ENCODE results near the gene GHR.
"Not testable (repeated sequence)": the region's sequence is repeated elsewhere in the genome, so short reads cannot be mapped to it uniquely, and the experiment has no call there.

Gene GHR

GRCh38 chr5:42569953-42570548 is 146.8 kb downstream of the GHR start:
- no peak for DNase-seq (ENCODE audit: low read depth, low spot score)

GRCh38 chr5:42570966-42571960 is 148.0 kb downstream of the GHR start:
- DNase-seq (ENCODE audit: low read depth, low spot score): no peak

GRCh38 chr5:42572313-42572712 is 149.1 kb downstream of the GHR start:
- no peak for DNase-seq (ENCODE audit: low read depth, low spot score)

GRCh38 chr5:42573386-42573785 is 150.1 kb downstream of the GHR start:
- DNase-seq (ENCODE audit: low read depth, low spot score): no peak

GRCh38 chr5:42575914-42576313 is 152.7 kb downstream of the GHR start:
- not testable (repeated sequence) for DNase-seq (ENCODE audit: low read depth, low spot score)

- not testable (repeated sequence) for DNase-seq (ENCODE audit: low read depth, low spot score)
These were observed 155.7 kb downstream of the GHR start for GRCh38 chr5:42578901-42579300.

- DNase-seq (ENCODE audit: low read depth, low spot score): no peak
These were observed 156.1 kb downstream of the GHR start for GRCh38 chr5:42579320-42579719.

GRCh38 chr5:42581845-42582244 is 158.6 kb downstream of the GHR start:
- no peak for DNase-seq (ENCODE audit: low read depth, low spot score)

- no peak for DNase-seq (ENCODE audit: low read depth, low spot score)
These were observed 159.5 kb downstream of the GHR start for GRCh38 chr5:42582723-42583122.

GRCh38 chr5:42583322-42583721 is 160.1 kb downstream of the GHR start:
- no peak for DNase-seq (ENCODE audit: low read depth, low spot score)

GRCh38 chr5:42586625-42587024 is 163.4 kb downstream of the GHR start:
- no peak for DNase-seq (ENCODE audit: low read depth, low spot score)

- DNase-seq (ENCODE audit: low read depth, low spot score): no peak
These were observed 164.0 kb downstream of the GHR start for GRCh38 chr5:42587096-42587723.

GRCh38 chr5:42590566-42590965 is 167.3 kb downstream of the GHR start:
- DNase-seq (ENCODE audit: low read depth, low spot score): no peak

- DNase-seq (ENCODE audit: low read depth, low spot score): no peak
These were observed 167.8 kb downstream of the GHR start for GRCh38 chr5:42591015-42591414.

- no peak for DNase-seq (ENCODE audit: low read depth, low spot score)
These were observed 169.3 kb downstream of the GHR start for GRCh38 chr5:42592401-42593140.

- DNase-seq (ENCODE audit: low read depth, low spot score): no peak
These were observed 170.4 kb downstream of the GHR start for GRCh38 chr5:42593591-42593990.

GRCh38 chr5:42595597-42595996 is 172.4 kb downstream of the GHR start:
- no peak for DNase-seq (ENCODE audit: low read depth, low spot score)

- no peak for DNase-seq (ENCODE audit: low read depth, low spot score)
These were observed 173.6 kb downstream of the GHR start for GRCh38 chr5:42596817-42597216.

- no peak for DNase-seq (ENCODE audit: low read depth, low spot score)
These were observed 174.2 kb downstream of the GHR start for GRCh38 chr5:42597318-42597937.

- no peak for DNase-seq (ENCODE audit: low read depth, low spot score)
These were observed 175.1 kb downstream of the GHR start for GRCh38 chr5:42598311-42598710.

- DNase-seq (ENCODE audit: low read depth, low spot score): no peak
These were observed 175.9 kb downstream of the GHR start for GRCh38 chr5:42599106-42599505.
